Kidney glomerular epithelial cell (primary cell): ENCODE results near the gene CCDC187.

Source experiments
- DNase-seq: peaks from one replicate; lab custom pipeline; 2025; lab: John Stamatoyannopoulos, UW

CCDC187 gene

GRCh38 chr9:136311051-136312008, 7.4 kb upstream of the CCDC187 start:
- no peak for DNase-seq

DNA sequence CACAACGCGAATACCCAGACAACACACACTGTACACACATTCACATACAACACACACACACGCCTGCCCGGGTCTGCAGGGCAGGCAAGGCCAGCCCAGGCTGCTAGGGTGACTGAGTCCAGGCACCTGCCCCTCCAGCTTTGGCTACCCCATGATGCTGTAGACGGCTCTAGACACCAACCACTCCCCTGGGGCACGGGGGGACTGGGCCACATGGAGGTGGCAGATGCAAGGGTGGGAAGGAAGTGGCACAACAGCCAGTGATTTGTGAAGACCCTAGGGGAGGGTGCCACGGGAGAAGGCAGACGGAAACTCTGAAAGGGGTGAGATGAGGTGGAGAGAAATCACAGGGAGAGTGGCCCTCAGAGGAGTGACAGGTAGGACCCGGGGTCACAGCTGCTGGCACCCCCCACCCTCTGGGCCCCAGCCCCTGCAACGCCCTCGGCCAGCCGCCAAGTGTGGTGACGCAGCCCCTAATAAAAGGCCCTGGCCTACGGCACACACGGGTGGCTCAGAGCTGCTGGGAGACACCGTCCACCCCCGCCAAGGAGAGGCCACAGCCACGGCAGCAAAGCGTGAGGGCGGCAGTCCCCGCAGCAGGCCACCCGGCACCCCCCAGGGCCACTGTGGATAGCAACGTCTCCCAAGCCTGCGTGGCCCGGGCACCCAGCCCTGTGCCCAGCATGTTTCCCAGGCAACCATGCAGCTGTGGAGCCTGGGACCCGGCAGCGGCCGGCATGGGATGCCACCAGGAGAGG, 6.6 kb upstream of the CCDC187 start:
- no peak for DNase-seq

DNA sequence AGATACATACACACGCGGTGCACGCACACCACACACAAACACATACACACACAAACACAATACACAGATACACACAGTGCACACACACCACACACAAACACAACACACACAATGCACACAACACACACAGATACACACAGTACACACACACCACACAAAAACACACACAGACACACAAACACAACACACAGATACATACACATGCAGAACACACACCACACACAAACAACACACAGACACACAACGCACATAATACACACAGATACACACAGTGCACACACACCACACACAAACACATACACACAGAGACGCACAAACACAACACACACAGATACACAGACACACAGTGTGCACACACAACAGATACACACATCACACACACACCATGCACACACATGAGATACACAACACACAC, 5.9 kb upstream of the CCDC187 start:
- no peak for DNase-seq

- DNase-seq, result no peak
Observed at GRCh38 chr9:136309101-136309801, 5.4 kb upstream of the CCDC187 start.

DNA sequence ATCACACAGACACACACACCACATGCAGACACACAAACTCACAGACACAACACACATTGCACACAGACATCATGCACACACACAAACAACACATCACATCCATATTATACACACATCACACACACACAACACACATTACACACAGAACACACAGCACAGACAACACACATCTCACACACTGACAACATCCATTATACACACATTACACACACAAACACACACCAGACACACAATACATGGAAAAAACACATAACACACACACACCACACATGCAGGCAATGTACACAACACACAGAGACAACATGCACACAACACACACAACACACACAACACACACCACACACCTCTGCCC, 4.8 kb upstream of the CCDC187 start:
- DNase-seq, result no peak

DNA sequence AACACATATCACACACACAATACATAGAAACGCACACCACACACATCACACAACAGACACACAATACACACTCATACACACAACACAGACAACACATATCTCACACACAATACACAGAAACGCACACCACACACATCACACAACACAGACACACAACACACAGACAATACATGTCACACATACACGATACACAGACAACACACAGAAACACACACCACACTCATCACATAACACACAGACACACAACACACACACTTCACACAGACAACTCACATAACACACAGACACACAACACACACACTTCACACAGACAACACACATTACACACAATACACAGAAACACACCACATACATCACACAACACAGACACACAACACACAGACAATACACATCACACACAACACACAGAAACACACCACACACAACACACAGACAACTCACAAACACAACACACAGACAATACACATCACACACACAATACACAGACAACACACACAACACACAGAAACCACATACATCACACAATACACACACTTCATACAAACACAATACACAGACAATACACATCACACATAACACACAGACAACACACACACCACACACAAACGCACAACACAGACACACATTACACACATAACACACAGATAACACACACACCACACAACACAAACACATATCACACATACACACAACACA, 4.3 kb upstream of the CCDC187 start:
- no peak for DNase-seq

- no peak for DNase-seq
Observed at GRCh38 chr9:136307215-136307750, 3.4 kb upstream of the CCDC187 start.

DNA sequence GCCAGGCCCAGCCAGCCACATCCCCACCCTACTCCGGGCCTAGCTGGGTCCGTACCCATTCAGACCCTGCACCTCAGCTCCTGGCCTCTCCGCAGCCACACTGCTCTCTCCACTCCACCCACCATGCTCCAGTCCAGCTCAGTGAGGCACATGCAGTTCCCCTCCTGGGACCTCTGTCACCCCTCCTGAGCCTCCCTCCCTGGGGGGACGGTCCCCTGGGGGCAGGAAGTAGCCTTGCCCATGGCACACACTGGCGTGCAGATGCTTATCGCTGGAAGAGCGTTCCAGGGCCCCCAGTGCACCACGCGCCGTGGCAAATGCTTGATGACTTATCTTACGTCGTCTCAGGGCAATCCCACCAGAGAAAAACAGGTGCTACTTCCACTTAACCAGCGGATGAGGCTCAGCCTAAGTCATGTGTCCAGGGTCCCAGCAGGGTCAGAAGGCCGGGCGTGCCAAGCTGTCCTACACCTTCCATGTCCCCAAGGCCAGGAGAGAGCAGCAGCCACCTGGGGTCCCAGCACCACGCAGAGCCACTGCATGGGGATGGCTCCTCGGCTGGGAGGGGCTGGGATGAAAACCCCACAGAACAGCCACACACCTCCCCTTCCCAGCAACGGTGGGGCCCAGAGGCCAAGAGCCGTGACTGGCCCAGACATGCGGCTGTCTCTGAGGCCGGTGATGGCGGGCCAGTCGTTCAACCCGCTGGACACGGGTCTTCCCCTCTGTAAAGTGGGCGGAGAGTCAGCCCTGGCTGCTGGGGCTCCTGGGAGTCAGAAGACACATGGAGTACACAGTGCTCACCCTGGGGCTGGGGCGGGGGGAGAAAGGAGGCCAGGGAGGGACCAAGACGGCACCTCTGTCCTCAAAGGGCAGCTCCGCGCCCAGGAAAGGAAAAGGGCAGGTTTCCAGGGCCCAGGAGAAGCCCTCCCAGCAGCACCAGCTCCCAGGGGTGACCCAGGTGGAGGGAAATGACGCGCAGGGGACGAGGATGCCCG, 2.6 kb upstream of the CCDC187 start:
- DNase-seq, result no peak

DNA sequence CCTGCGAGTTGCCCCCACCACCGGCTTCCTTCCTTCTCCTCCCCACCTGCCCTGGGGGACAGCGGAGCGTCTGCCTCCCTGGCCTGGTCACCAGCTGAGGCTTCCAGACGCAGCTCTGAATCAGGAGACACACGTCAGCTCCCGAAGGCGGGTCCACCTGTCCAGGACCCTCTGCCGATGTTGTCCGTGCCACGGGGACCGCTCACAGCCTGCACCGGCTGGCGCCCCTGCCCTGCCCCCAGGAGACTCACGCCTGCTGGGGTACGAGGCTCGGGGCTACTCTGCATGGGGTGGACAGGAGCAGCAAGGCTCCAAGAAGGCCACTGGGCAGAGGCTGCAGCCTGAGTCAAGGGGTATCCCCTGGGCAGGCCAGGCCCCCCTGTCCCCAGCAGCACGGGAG, 1.9 kb upstream of the CCDC187 start:
- DNase-seq, result no peak

DNA sequence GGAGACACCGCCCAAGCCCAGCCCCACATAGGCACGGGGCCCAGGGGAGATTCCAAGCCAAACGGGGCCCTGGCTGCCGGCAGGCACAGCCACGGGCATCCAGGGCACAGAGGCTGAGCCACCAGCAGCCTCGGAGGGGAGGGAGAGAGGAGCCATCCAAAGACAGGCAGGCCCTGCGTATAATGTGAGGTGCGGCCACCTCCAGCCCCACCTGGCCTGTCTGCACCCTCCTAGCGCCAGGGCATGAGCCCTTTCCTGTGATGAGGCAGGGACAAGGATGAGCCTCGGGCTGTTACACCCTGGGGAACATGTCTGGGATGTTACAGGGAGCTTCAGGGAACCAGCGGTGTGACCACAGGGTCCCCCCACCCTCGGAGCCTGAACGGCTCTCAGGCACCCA, 1.1 kb upstream of the CCDC187 start:
- no peak for DNase-seq

GRCh38 chr9:136304456-136304855, 562 bp upstream of the CCDC187 start:
- no peak for DNase-seq

- DNase-seq, result no peak
Observed at GRCh38 chr9:136303066-136303824, 649 bp downstream of the CCDC187 start.

DNA sequence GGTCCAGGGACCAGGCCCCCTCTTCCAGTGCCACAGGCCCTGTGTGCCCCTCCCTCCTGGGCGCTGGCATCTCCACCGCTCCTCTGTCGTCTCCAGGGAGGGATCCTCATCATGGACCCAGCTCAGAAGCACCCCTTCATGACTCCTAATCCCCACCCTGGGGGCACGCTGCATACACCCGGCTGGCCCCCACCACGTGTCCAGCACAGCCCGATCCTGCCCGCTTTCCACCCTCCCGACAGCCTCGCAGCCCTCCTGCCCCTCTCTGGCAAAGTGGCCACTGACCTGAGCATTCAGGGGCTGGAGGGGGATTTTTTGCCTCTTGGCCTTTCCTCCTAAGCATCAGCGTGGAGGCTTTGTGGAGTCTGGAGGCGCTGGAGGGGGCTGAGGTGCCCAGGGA, 1.4 kb downstream of the CCDC187 start:
- DNase-seq, result no peak

DNA sequence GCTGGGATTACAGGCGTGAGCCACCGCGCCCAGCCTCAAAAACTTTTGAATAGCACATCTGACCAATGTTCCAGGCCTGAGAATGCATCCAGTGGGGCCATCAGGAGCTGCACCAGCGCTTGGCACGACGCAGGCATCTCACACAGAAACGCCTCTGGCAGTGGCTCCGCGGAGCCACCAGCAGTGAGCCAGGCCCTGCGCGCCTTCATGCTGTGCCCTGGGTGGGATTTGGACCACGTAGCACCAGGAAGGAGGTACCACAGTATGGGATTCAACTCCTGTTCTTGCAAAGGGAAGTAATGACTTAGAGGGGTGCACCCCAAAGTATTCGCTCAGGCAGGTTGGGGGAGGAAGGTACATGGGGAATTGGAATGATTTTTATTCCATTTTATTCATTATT, 3.0 kb downstream of the CCDC187 start:
- no peak for DNase-seq

GRCh38 chr9:136300016-136300545, 3.8 kb downstream of the CCDC187 start:
- DNase-seq, result no peak

DNA sequence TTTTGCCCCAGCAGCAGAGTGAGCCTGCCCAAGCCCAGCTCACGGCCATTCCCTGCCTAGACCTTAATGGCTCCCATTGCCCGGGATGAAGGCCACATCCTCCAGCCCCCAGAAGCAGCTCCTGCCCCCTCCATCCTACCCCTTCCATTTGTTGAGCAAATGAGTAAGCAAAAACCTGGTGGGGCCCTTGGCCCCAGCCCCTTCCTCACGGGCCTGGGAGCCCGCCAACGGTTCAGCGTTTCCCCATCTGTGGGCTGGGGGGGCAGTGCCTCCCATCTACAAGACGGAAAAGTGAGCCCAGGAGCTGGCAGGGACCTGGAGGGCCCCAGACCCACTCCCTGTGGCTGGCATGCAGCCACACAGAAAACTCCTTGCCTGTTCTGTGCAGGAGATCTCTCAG, 4.4 kb downstream of the CCDC187 start:
- no peak for DNase-seq

GRCh38 chr9:136299116-136299515, 4.8 kb downstream of the CCDC187 start:
- DNase-seq, result no peak

DNA sequence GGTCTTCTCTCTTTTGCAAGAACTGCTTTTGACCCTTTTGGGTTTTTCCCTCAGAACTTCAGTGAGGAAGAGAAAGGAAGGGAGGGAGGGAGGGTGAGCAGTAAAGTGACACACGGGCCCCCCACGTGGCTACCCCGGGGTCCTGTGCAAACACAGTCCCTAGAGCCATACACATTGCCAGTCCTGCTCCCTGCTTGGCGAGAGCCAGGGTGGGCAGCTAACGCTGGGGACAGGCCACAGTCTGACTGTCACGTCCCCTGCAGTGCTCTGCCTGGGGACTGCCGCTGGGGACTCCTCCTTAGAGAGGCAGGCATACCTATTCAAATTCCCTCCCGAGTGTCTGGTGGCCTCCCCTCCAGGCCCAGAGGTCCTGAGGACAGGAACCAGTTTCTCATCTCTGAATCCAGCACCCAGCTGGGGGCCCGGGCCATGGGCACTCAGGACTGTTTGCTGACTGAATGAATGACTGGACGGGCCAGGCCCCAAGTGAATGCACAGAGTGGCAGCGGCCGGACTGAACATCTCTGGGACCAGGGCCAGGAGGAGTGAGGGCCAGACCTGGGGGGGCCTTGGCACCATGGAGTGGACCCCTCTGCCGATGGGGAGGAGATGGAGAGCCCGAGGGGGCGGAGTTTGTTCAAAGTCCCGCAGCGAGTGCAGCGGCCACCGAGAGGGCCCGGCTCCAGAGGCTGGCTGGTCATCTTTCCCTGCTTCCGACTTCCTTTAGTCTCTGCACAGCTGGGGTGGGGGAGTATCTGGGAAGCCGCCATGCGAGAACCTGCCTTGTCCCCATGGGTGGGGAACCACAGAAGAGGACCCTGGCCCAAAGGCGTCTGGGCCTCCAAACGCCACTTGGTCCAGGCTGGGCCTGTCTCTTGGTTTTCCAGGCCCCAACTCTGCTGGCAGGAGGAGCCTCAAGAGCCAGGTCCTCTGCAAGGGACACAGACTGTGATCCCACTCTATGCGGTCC, 5.8 kb downstream of the CCDC187 start:
- DNase-seq, result no peak
